ENCODE measurements around the gene LRRTM2. TPM values are rescaled to one million over a fixed set of nuclear protein-coding genes. Genes with fewer than 3 reads are reported as not detected.

LRRTM2 gene
- total RNA-seq, 3 donors from 2014 or later = under 0.01 to 1.4 (median 1.0) TPM

DNA sequence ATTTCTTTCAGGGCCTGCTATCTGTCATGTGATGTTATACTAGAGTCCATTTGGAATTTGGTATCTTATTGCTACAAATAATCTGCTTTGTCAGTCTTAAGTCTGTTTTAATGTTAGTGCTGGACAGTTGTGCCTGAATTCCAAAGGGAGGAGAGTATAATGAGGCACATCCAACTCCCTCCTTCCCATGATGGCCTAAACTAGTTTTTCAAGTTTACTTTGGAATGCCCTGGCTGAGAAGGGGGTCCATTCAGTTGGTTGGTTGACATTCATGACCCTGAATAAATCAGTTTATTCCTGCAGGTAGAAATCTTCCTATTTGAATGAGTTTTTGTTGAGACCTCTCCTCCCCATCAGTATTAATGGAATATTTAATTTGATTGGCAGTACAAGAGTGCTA is 9.4 kb upstream of the LRRTM2 start:
- Histone ChIP-seq H3K27ac (no peak overlapping the region), H3K36me3 (no peaks in the 10 kb centered on the region), H3K4me1 (no peaks in the 10 kb centered on the region), H3K4me3 (no peak overlapping the region), H3K27me3 (no peaks in the 10 kb centered on the region), H3K9me3 (no peaks in the 10 kb centered on the region)
- intact Hi-C loops (cut with DNase I; ENCODE audit: low total_unique reads) = no loop called here
- no peak for TF ChIP-seq POLR2AphosphoS5 (IDR thresholded peaks at IDR 0.05)
- TF ChIP-seq, protein P1, sequence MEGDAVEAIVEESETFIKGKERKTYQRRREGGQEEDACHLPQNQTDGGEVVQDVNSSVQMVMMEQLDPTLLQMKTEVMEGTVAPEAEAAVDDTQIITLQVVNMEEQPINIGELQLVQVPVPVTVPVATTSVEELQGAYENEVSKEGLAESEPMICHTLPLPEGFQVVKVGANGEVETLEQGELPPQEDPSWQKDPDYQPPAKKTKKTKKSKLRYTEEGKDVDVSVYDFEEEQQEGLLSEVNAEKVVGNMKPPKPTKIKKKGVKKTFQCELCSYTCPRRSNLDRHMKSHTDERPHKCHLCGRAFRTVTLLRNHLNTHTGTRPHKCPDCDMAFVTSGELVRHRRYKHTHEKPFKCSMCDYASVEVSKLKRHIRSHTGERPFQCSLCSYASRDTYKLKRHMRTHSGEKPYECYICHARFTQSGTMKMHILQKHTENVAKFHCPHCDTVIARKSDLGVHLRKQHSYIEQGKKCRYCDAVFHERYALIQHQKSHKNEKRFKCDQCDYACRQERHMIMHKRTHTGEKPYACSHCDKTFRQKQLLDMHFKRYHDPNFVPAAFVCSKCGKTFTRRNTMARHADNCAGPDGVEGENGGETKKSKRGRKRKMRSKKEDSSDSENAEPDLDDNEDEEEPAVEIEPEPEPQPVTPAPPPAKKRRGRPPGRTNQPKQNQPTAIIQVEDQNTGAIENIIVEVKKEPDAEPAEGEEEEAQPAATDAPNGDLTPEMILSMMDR (IDR thresholded peaks at IDR 0.05) = no peak
- no peak for TF ChIP-seq POLR2A (IDR thresholded peaks at IDR 0.05)
- no peak for DNase-seq (ENCODE audit: low spot score in 2 of 2)

DNA sequence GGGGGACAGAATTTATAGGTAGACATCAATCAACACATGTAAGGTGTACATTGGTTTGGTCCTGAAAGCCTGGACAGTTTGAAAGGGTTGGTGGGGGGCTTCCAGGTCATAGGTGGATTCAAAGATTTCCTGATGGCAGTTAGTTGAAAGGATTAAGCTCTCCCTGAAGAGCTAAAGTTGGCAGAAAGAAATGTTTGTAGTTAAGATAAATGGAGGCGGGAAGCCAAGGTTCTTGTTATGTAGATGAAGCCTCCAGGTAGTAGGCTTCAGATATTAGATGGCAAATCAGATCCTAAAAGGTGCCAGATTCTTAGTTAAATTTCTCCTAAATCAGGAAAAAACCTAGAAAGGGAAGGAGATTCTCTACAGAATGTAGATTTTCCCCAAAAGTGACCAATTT is 9.0 kb upstream of the LRRTM2 start:
- Histone ChIP-seq H3K4me3 (no peak overlapping the region), H3K27me3 (no peaks in the 10 kb centered on the region), H3K36me3 (no peaks in the 10 kb centered on the region), H3K4me1 (no peaks in the 10 kb centered on the region), H3K9me3 (no peaks in the 10 kb centered on the region), H3K27ac (no peak overlapping the region)
- intact Hi-C loops (cut with DNase I; ENCODE audit: low total_unique reads) = no loop called here
- DNase-seq (ENCODE audit: low spot score in 2 of 2) = no peak
- no peak for TF ChIP-seq POLR2AphosphoS5 (IDR thresholded peaks at IDR 0.05)
- TF ChIP-seq, protein P1 (IDR thresholded peaks at IDR 0.05) = no peak
- no peak for TF ChIP-seq POLR2A (IDR thresholded peaks at IDR 0.05)

GRCh38 chr5:138883211-138883610 is 8.1 kb upstream of the LRRTM2 start:
- no peak for DNase-seq (ENCODE audit: low spot score in 2 of 2)
- no peaks in the 10 kb centered on the region for H3K27me3 ChIP-seq
- H3K27ac ChIP-seq = no peak overlapping the region
- no peaks in the 10 kb centered on the region for H3K9me3 ChIP-seq
- TF ChIP-seq POLR2AphosphoS5 (IDR thresholded peaks at IDR 0.05) (no peak), POLR2A (IDR thresholded peaks at IDR 0.05) (no peak)
- TF ChIP-seq, protein P1 (IDR thresholded peaks at IDR 0.05) = no peak
- no peaks in the 10 kb centered on the region for H3K36me3 ChIP-seq
- intact Hi-C loops (cut with DNase I; ENCODE audit: low total_unique reads) = no loop called here
- H3K4me1 ChIP-seq = no peaks in the 10 kb centered on the region
- H3K4me3 ChIP-seq = no peak overlapping the region

DNA sequence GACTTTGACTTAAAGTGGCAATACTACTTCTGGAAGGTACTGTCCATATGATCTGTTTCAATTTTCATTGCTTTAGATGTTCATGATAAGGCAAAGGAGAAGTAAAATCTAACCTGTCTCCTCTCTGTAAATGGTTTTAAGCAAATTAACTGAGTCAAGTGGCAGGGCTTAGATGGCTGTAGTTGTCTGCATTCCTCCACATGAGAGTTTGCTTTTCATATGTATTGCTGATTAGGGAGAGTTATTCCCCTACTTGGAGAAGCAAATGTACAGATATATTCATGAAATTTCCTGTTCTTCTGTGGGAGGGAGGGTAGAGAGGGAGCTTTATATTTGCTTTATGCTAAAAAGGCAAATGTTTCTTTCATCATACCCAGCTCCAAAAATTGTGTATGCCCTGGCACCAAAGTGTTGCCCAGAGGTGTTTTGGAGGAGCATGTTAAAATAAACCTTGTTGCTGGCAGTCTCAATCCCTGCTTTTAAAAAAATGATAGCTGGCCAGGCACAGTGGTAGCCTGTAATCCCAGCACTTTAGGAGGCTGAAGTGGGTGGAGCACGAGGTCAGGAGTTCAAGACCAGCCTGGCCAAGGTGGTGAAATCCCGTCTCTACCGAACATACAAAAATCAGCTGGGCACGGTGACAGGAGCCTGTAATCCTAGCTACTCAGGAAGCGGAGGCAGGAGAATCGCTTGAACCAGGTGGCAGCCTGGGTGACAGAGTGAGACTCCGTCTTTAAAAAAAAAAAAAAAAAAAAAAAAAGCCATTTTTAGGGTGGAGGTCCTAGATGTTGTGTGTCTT is 3.5 kb upstream of the LRRTM2 start:
- DNase-seq (ENCODE audit: low spot score in 2 of 2) = no peak
- no peak overlapping the region for H3K4me3 ChIP-seq
- H3K4me1 ChIP-seq = peaks cover 4 to 5% of the 10 kb centered on the region in 2 donors
- no peak for TF ChIP-seq POLR2A (IDR thresholded peaks at IDR 0.05)
- TF ChIP-seq POLR2AphosphoS5 (IDR thresholded peaks at IDR 0.05) = no peak
- TF ChIP-seq, protein P1 (IDR thresholded peaks at IDR 0.05) = no peak
- H3K9me3 ChIP-seq = no peaks in the 10 kb centered on the region
- H3K36me3 ChIP-seq = no peaks in the 10 kb centered on the region
- H3K27ac ChIP-seq = no peak overlapping the region
- no peaks in the 10 kb centered on the region for H3K27me3 ChIP-seq
- intact Hi-C loops (cut with DNase I; ENCODE audit: low total_unique reads) = no loop called here

- no peaks in the 10 kb centered on the region for H3K27me3 ChIP-seq
- no peaks in the 10 kb centered on the region for H3K36me3 ChIP-seq
- no peak overlapping the region for H3K27ac ChIP-seq
- intact Hi-C loops (cut with DNase I; ENCODE audit: low total_unique reads) = no loop called here
- DNase-seq (ENCODE audit: low spot score in 2 of 2) = no peak
- peaks cover 4 to 5% of the 10 kb centered on the region in 2 donors for H3K4me1 ChIP-seq
- no peaks in the 10 kb centered on the region for H3K9me3 ChIP-seq
- no peak for TF ChIP-seq POLR2AphosphoS5 (IDR thresholded peaks at IDR 0.05)
- TF ChIP-seq, protein P1 (IDR thresholded peaks at IDR 0.05) = no peak
- no peak overlapping the region for H3K4me3 ChIP-seq
Measured at GRCh38 chr5:138876811-138877210, 1.7 kb upstream of the LRRTM2 start.
